ENCODE measurements around the gene CLEC4E.

DNA sequence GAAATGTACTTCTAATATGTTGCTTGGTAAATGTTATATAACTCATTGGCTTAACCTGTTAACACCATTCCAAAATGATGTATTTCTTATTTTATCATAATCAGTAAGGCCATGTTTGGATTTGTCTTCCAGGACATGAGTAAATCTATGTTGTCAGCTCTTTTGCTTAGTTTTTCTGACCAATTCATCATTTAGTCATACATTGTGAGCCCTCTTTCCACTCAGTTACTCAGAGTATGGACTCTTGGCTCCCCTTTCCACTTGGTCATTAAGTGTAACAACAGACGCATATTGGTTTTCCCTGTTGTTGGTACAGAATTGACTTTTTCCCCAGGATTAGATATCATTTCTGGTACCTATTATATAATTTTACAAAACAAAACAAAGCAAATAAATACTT lies 36.4 kb downstream of the CLEC4E start:
- TF ChIP-seq, protein P1, sequence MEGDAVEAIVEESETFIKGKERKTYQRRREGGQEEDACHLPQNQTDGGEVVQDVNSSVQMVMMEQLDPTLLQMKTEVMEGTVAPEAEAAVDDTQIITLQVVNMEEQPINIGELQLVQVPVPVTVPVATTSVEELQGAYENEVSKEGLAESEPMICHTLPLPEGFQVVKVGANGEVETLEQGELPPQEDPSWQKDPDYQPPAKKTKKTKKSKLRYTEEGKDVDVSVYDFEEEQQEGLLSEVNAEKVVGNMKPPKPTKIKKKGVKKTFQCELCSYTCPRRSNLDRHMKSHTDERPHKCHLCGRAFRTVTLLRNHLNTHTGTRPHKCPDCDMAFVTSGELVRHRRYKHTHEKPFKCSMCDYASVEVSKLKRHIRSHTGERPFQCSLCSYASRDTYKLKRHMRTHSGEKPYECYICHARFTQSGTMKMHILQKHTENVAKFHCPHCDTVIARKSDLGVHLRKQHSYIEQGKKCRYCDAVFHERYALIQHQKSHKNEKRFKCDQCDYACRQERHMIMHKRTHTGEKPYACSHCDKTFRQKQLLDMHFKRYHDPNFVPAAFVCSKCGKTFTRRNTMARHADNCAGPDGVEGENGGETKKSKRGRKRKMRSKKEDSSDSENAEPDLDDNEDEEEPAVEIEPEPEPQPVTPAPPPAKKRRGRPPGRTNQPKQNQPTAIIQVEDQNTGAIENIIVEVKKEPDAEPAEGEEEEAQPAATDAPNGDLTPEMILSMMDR (optimal IDR thresholded peaks at IDR 0.05 in 1 of 3, IDR thresholded peaks at IDR 0.05 in 1 of 3, conservative IDR thresholded peaks at IDR 0.05 in 1 of 3; ENCODE audit: extremely low read depth in 1 of 3, insufficient read depth in 2 of 3, low read length in 3 of 3), result no peak
- TF ChIP-seq EZH2 (IDR thresholded peaks at IDR 0.05; ENCODE audit: low read length), result no peak

Data from keratinocyte (primary cell).